Trophoblast cell (in vitro differentiated cells and primary cell): ENCODE data around the gene DCX.
A peak's percentile ranks its signal among the peaks of the same experiment; 100 is the strongest.

Experiments used
- DNase-seq, 2 donors: peaks; one replicate each; pipeline ENCODE4 v3.0.0-alpha.2; 2016
- H2AFZ ChIP-seq: 2 replicates; pipeline ENCODE4 v1.6.1; 2013; ENCODE audit warnings: low read length, moderate library complexity, mild to moderate bottlenecking; ENCODE audit not compliant: insufficient read depth, poor library complexity
- H2AK5ac ChIP-seq: 2 replicates; pipeline ENCODE4 v1.6.1; 2013; ENCODE audit warnings: mild to moderate bottlenecking, low read length
- H2BK120ac ChIP-seq: 2 replicates; pipeline ENCODE4 v1.6.1; 2013; ENCODE audit warnings: low read length, mild to moderate bottlenecking, moderate library complexity; ENCODE audit not compliant: insufficient read depth, poor library complexity
- H2BK12ac ChIP-seq: 2 replicates; pipeline ENCODE4 v1.6.1; 2013; ENCODE audit warnings: mild to moderate bottlenecking, low read length, moderate library complexity
- H2BK5ac ChIP-seq: 2 replicates; pipeline ENCODE4 v1.6.1; 2013; ENCODE audit warnings: low read length, low read depth, moderate library complexity, mild to moderate bottlenecking; ENCODE audit not compliant: poor library complexity
- H3K14ac ChIP-seq: 2 replicates; pipeline ENCODE4 v1.6.1; 2013; ENCODE audit warnings: mild to moderate bottlenecking, low read length
- H3K18ac ChIP-seq: 2 replicates; pipeline ENCODE4 v1.6.1; 2013; ENCODE audit warnings: mild to moderate bottlenecking, low read length
- H3K23ac ChIP-seq: 2 replicates; pipeline ENCODE4 v1.6.1; 2013; ENCODE audit warnings: low read length
- H3K27ac ChIP-seq: 2 replicates; pipeline ENCODE4 v1.5.1; 2013; ENCODE audit warnings: low read depth, mild to moderate bottlenecking, inconsistent platforms, low read length, moderate library complexity
- H3K27me3 ChIP-seq: 2 replicates; pipeline ENCODE4 v1.6.1; 2013; ENCODE audit warnings: inconsistent platforms, mild to moderate bottlenecking, low read length, moderate library complexity; ENCODE audit not compliant: insufficient read depth
- H3K36me3 ChIP-seq, 2 experiments: 1 replicate in 1 of 2; 2 replicates in 1 of 2; pipeline ENCODE4 v1.6.1; 2013; ENCODE audit warnings: low read length in 2 of 2, mild to moderate bottlenecking in 2 of 2, moderate library complexity in 1 of 2; ENCODE audit not compliant: insufficient read depth in 2 of 2, control insufficient read depth in 1 of 2
- H3K4ac ChIP-seq: 2 replicates; pipeline ENCODE4 v1.6.1; 2013; ENCODE audit warnings: low read depth, mild to moderate bottlenecking, low read length, moderate library complexity
- H3K4me1 ChIP-seq, 2 experiments: 1 replicate in 1 of 2; 2 replicates in 1 of 2; pipeline ENCODE4 v1.6.1; 2013; ENCODE audit warnings: low read length in 2 of 2, mild to moderate bottlenecking in 2 of 2, moderate library complexity in 1 of 2; ENCODE audit not compliant: insufficient read depth in 2 of 2, control insufficient read depth in 1 of 2
- H3K4me2 ChIP-seq: 2 replicates; pipeline ENCODE4 v1.6.1; 2013; ENCODE audit warnings: inconsistent platforms, mild to moderate bottlenecking, low read length, moderate library complexity
- H3K4me3 ChIP-seq: 2 replicates; pipeline ENCODE4 v1.5.1; 2013; ENCODE audit warnings: mild to moderate bottlenecking, low read depth, low read length, inconsistent platforms
- H3K79me1 ChIP-seq: one replicate; pipeline ENCODE4 v1.6.1; 2013; ENCODE audit warnings: low read length
- H3K79me2 ChIP-seq: 2 replicates; pipeline ENCODE4 v1.6.1; 2013; ENCODE audit warnings: low read length, mild to moderate bottlenecking; ENCODE audit not compliant: control insufficient read depth, insufficient read depth, poor library complexity
- H3K9ac ChIP-seq: 2 replicates; pipeline ENCODE4 v1.6.1; 2013; ENCODE audit warnings: mild to moderate bottlenecking, low read length
- H3K9me3 ChIP-seq: 2 replicates; pipeline ENCODE4 v1.6.1; 2013; ENCODE audit warnings: low read depth, mild to moderate bottlenecking, control low read depth, inconsistent platforms, low read length; ENCODE audit not compliant: insufficient read depth
- H4K12ac ChIP-seq: 2 replicates; pipeline ENCODE4 v1.6.1; 2013; ENCODE audit warnings: low read depth, mild to moderate bottlenecking, low read length, moderate library complexity
- H4K8ac ChIP-seq: 2 replicates; pipeline ENCODE4 v1.6.1; 2013; ENCODE audit warnings: low read depth, mild to moderate bottlenecking, low read length, moderate library complexity
- H4K91ac ChIP-seq: one replicate; pipeline ENCODE4 v1.6.1; 2013; ENCODE audit warnings: low read depth, mild to moderate bottlenecking, low read length, moderate library complexity
- WGBS: extraction: QIAGEN DNeasy Blood & Tissue Kit; methylation state at CpG from one replicate; pipeline ENCODE4 v1.1.7; 2013; ENCODE audit warnings: missing lambda C conversion rate; ENCODE audit not compliant: insufficient read length, insufficient coverage; ENCODE audit errors: extremely low coverage; 5-methylcytosine and 5-hydroxymethylcytosine counted together

Gene DCX

GRCh38 chrX:111376897-111377578 is 35.0 kb downstream of the DCX start:
- no peak overlapping the region for H2BK12ac ChIP-seq
- H2BK120ac ChIP-seq: no peak overlapping the region
- H3K27me3 ChIP-seq: no peaks in the 10 kb centered on the region
- H3K18ac ChIP-seq: no peak overlapping the region
- no peak overlapping the region for H3K23ac ChIP-seq
- no peak overlapping the region for H2BK5ac ChIP-seq
- H4K91ac ChIP-seq: no peak overlapping the region
- H3K79me2 ChIP-seq: no peaks in the 10 kb centered on the region
- H3K4me1 ChIP-seq: no peaks in the 10 kb centered on the region
- no peak overlapping the region for H3K27ac ChIP-seq
- H2AK5ac ChIP-seq: no peak overlapping the region
- no peak overlapping the region for H4K8ac ChIP-seq
- no peak overlapping the region for H3K14ac ChIP-seq
- no peaks in the 10 kb centered on the region for H3K9me3 ChIP-seq
- WGBS: no CpG with 5 or more reads among the region's 6 CpGs
- no peak overlapping the region for H3K4me2 ChIP-seq
- DNase-seq: peak; percentile 19 to 75
- H2AFZ ChIP-seq: no peak overlapping the region
- no peaks in the 10 kb centered on the region for H3K36me3 ChIP-seq
- no peak overlapping the region for H3K4me3 ChIP-seq
- no peak overlapping the region for H3K9ac ChIP-seq
- no peak overlapping the region for H3K4ac ChIP-seq
- no peaks in the 10 kb centered on the region for H3K79me1 ChIP-seq
- H4K12ac ChIP-seq: no peak overlapping the region

- H3K9me3 ChIP-seq: no peaks in the 10 kb centered on the region
- H3K4me1 ChIP-seq: no peaks in the 10 kb centered on the region
- no peak overlapping the region for H3K4ac ChIP-seq
- no peak overlapping the region for H2AFZ ChIP-seq
- H3K23ac ChIP-seq: no peak overlapping the region
- H3K18ac ChIP-seq: no peak overlapping the region
- H3K4me3 ChIP-seq: no peak overlapping the region
- no CpG with 5 or more reads among the region's 3 CpGs for WGBS
- DNase-seq: peak; percentile 71 to 79
- no peak overlapping the region for H4K12ac ChIP-seq
- no peaks in the 10 kb centered on the region for H3K79me2 ChIP-seq
- no peak overlapping the region for H4K8ac ChIP-seq
- H3K9ac ChIP-seq: no peak overlapping the region
- H2AK5ac ChIP-seq: no peak overlapping the region
- H4K91ac ChIP-seq: no peak overlapping the region
- H2BK12ac ChIP-seq: no peak overlapping the region
- no peak overlapping the region for H3K4me2 ChIP-seq
- H2BK120ac ChIP-seq: no peak overlapping the region
- no peaks in the 10 kb centered on the region for H3K79me1 ChIP-seq
- no peak overlapping the region for H3K14ac ChIP-seq
- H3K36me3 ChIP-seq: no peaks in the 10 kb centered on the region
- no peak overlapping the region for H3K27ac ChIP-seq
- no peaks in the 10 kb centered on the region for H3K27me3 ChIP-seq
- H2BK5ac ChIP-seq: no peak overlapping the region
Measured at GRCh38 chrX:111376486-111376885, 35.5 kb downstream of the DCX start.

GRCh38 chrX:111375747-111376146 is 36.2 kb downstream of the DCX start:
- Histone ChIP-seq H2AFZ (no peak overlapping the region), H3K9me3 (no peaks in the 10 kb centered on the region), H3K23ac (no peak overlapping the region), H2AK5ac (no peak overlapping the region), H4K8ac (no peak overlapping the region), H4K12ac (no peak overlapping the region), H2BK12ac (no peak overlapping the region), H3K14ac (no peak overlapping the region), H3K4me3 (no peak overlapping the region), H3K4me1 (no peaks in the 10 kb centered on the region), H3K4me2 (no peak overlapping the region), H3K27ac (no peak overlapping the region), H3K4ac (no peak overlapping the region), H3K79me1 (no peaks in the 10 kb centered on the region), H3K79me2 (no peaks in the 10 kb centered on the region), H3K36me3 (no peaks in the 10 kb centered on the region), H2BK120ac (no peak overlapping the region), H3K9ac (no peak overlapping the region), H2BK5ac (no peak overlapping the region), H4K91ac (no peak overlapping the region), H3K27me3 (no peaks in the 10 kb centered on the region), H3K18ac (no peak overlapping the region)
- WGBS: no CpG with 5 or more reads among the region's 2 CpGs
- peak in 1 of 2 donors; percentile 42 for DNase-seq

GRCh38 chrX:111372086-111372485 is 39.9 kb downstream of the DCX start:
- Histone ChIP-seq H3K36me3 (no peaks in the 10 kb centered on the region), H2BK5ac (no peak overlapping the region), H3K4me3 (no peak overlapping the region), H2BK12ac (no peak overlapping the region), H4K12ac (no peak overlapping the region), H3K4me1 (no peaks in the 10 kb centered on the region), H3K27ac (no peak overlapping the region), H3K79me1 (no peaks in the 10 kb centered on the region), H3K9ac (no peak overlapping the region), H3K79me2 (no peaks in the 10 kb centered on the region), H4K8ac (no peak overlapping the region), H3K4ac (no peak overlapping the region), H3K4me2 (no peak overlapping the region), H4K91ac (no peak overlapping the region), H3K9me3 (no peaks in the 10 kb centered on the region), H2AK5ac (no peak overlapping the region), H3K23ac (no peak overlapping the region), H2AFZ (no peak overlapping the region), H3K27me3 (no peaks in the 10 kb centered on the region), H3K18ac (no peak overlapping the region), H3K14ac (no peak overlapping the region), H2BK120ac (no peak overlapping the region)
- no CpG with 5 or more reads among the region's 5 CpGs for WGBS
- peak; percentile 15 to 56 for DNase-seq
